ENCODE data around the gene MAFG. TPM values are rescaled to one million over a fixed set of nuclear protein-coding genes. Genes with fewer than 3 reads are reported as not detected.
A peak's percentile ranks its signal among the peaks of the same experiment; 100 is the strongest.

MAFG gene
- total RNA-seq, 1 donor from 2014 or later: 35.8 TPM

DNA sequence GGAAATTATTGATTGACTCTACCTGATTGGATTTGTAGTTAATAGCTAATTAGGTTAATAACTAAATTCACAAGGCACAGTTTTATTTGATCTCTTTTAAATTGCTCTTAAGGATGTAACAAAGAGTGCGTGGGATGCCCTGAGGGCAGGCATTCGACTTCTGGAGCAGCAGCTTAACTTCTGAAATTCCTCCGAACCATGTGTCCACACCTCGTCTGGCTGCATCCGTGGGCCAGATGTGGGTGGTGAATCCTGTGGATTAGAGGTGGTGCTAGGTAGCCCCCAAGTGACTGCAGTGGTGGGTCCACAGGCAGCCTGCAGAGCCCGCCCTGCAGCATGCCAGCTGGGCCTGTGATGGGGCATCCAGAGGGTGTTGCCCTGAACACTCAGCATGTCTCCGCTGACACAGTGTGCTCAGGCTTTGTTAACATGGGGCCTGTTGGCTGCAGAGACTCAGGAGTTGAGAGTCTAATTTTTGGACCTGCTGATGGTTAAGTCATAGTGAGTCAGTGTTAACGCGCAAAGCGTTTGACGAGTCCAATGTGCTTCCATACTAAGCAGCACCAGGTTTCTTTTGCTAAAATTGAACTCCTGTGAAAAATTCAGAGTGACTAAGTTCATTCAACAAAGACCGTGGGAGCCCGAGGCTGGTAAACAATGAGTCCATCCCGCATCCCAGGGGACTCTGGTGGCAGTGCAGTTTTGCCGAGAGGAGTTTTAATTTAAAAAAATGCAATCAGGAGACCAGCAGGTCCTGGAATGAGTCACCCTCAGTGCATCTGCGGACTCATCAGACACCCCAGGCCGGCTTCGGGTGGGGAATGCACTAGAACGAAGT, 29.3 kb downstream of the MAFG start:
- Histone ChIP-seq H3K36me3 (ENCODE audit: insufficient read depth, low read length) (peaks cover 4% of the 10 kb centered on the region), H2AFZ (ENCODE audit: low read depth, low read length) (no peak overlapping the region), H3K4me3 (ENCODE audit: insufficient read depth, low read depth, low read length) (no peak overlapping the region), H3K9ac (ENCODE audit: low read length) (peak overlapping the region; percentile 81), H4K20me1 (ENCODE audit: insufficient read depth, low read length) (peaks cover 17% of the 10 kb centered on the region), H3K4me2 (ENCODE audit: low read length) (peak overlapping the region; percentile 70), H3K4me1 (ENCODE audit: insufficient read depth, low read length) (peaks cover 32% of the 10 kb centered on the region), H3K27me3 (ENCODE audit: insufficient read depth, low read length) (no peaks in the 10 kb centered on the region), H3K79me2 (ENCODE audit: insufficient read depth, low read length) (peaks cover 28% of the 10 kb centered on the region), H3K27ac (ENCODE audit: low read depth, low read length) (peak overlapping the region; percentile 95), H3K9me3 (ENCODE audit: insufficient read depth, low read depth, low read length) (no peaks in the 10 kb centered on the region)
- TF ChIP-seq, protein P1, sequence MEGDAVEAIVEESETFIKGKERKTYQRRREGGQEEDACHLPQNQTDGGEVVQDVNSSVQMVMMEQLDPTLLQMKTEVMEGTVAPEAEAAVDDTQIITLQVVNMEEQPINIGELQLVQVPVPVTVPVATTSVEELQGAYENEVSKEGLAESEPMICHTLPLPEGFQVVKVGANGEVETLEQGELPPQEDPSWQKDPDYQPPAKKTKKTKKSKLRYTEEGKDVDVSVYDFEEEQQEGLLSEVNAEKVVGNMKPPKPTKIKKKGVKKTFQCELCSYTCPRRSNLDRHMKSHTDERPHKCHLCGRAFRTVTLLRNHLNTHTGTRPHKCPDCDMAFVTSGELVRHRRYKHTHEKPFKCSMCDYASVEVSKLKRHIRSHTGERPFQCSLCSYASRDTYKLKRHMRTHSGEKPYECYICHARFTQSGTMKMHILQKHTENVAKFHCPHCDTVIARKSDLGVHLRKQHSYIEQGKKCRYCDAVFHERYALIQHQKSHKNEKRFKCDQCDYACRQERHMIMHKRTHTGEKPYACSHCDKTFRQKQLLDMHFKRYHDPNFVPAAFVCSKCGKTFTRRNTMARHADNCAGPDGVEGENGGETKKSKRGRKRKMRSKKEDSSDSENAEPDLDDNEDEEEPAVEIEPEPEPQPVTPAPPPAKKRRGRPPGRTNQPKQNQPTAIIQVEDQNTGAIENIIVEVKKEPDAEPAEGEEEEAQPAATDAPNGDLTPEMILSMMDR (IDR thresholded peaks at IDR 0.05; ENCODE audit: insufficient read depth, low read depth, low read length): no peak
- no peak for TF ChIP-seq EZH2 (IDR thresholded peaks at IDR 0.05; ENCODE audit: insufficient read depth, low read length)
- Mint-ChIP-seq H3K27ac (ENCODE audit: unreplicated experiment) (peak overlapping the region; percentile 78), H3K9me3 (ENCODE audit: unreplicated experiment) (no peaks in the 10 kb centered on the region), H3K36me3 (ENCODE audit: low read depth, unreplicated experiment) (peaks cover 13% of the 10 kb centered on the region), H3K4me3 (ENCODE audit: unreplicated experiment) (peak overlapping the region; percentile 34), H3K4me1 (ENCODE audit: low read depth, unreplicated experiment) (peaks cover 12% of the 10 kb centered on the region), H3K27me3 (ENCODE audit: low read depth, unreplicated experiment) (no peaks in the 10 kb centered on the region)
- FAIRE-seq (peak; percentile 82), DNase-seq (ENCODE audit: low read depth) (peak; percentile 93)

- Mint-ChIP-seq H3K36me3 (ENCODE audit: low read depth, unreplicated experiment) (peaks cover 10% of the 10 kb centered on the region), H3K4me1 (ENCODE audit: low read depth, unreplicated experiment) (peaks cover 14% of the 10 kb centered on the region), H3K27me3 (ENCODE audit: low read depth, unreplicated experiment) (no peaks in the 10 kb centered on the region), H3K9me3 (ENCODE audit: unreplicated experiment) (no peaks in the 10 kb centered on the region), H3K4me3 (ENCODE audit: unreplicated experiment) (no peak overlapping the region), H3K27ac (ENCODE audit: unreplicated experiment) (no peak overlapping the region)
- TF ChIP-seq, protein P1 (IDR thresholded peaks at IDR 0.05; ENCODE audit: insufficient read depth, low read depth, low read length): no peak
- TF ChIP-seq EZH2 (IDR thresholded peaks at IDR 0.05; ENCODE audit: insufficient read depth, low read length): no peak
- Histone ChIP-seq H3K79me2 (ENCODE audit: insufficient read depth, low read length) (peaks cover 46% of the 10 kb centered on the region), H3K4me3 (ENCODE audit: insufficient read depth, low read depth, low read length) (no peak overlapping the region), H3K27ac (ENCODE audit: low read depth, low read length) (no peak overlapping the region), H3K4me2 (ENCODE audit: low read length) (no peak overlapping the region), H2AFZ (ENCODE audit: low read depth, low read length) (no peak overlapping the region), H3K36me3 (ENCODE audit: insufficient read depth, low read length) (peaks cover 4% of the 10 kb centered on the region), H3K9ac (ENCODE audit: low read length) (no peak overlapping the region), H3K9me3 (ENCODE audit: insufficient read depth, low read depth, low read length) (no peaks in the 10 kb centered on the region), H3K4me1 (ENCODE audit: insufficient read depth, low read length) (peaks cover 32% of the 10 kb centered on the region), H3K27me3 (ENCODE audit: insufficient read depth, low read length) (no peaks in the 10 kb centered on the region), H4K20me1 (ENCODE audit: insufficient read depth, low read length) (peaks cover 18% of the 10 kb centered on the region)
- no peak for DNase-seq (ENCODE audit: low read depth)
- FAIRE-seq: no peak
Measured at GRCh38 chr17:81895400-81895799, 32.1 kb downstream of the MAFG start.

GRCh38 chr17:81891303-81891552, 36.3 kb downstream of the MAFG start:
- Histone ChIP-seq H4K20me1 (ENCODE audit: insufficient read depth, low read length) (peaks cover 40% of the 10 kb centered on the region), H3K79me2 (ENCODE audit: insufficient read depth, low read length) (peaks cover 76% of the 10 kb centered on the region), H3K27ac (ENCODE audit: low read depth, low read length) (peak overlapping the region; percentile 92), H3K36me3 (ENCODE audit: insufficient read depth, low read length) (peaks cover 28% of the 10 kb centered on the region), H3K4me1 (ENCODE audit: insufficient read depth, low read length) (peaks cover 20% of the 10 kb centered on the region), H3K9me3 (ENCODE audit: insufficient read depth, low read depth, low read length) (no peaks in the 10 kb centered on the region), H3K9ac (ENCODE audit: low read length) (peak overlapping the region; percentile 97), H3K27me3 (ENCODE audit: insufficient read depth, low read length) (no peaks in the 10 kb centered on the region), H2AFZ (ENCODE audit: low read depth, low read length) (no peak overlapping the region), H3K4me2 (ENCODE audit: low read length) (peak overlapping the region; percentile 99), H3K4me3 (ENCODE audit: insufficient read depth, low read depth, low read length) (peak overlapping the region; percentile 93)
- DNase-seq (ENCODE audit: low read depth): no peak
- TF ChIP-seq, protein P1 (IDR thresholded peaks at IDR 0.05; ENCODE audit: insufficient read depth, low read depth, low read length): no peak
- TF ChIP-seq EZH2 (IDR thresholded peaks at IDR 0.05; ENCODE audit: insufficient read depth, low read length): no peak
- Mint-ChIP-seq H3K4me1 (ENCODE audit: low read depth, unreplicated experiment) (peaks cover 16% of the 10 kb centered on the region), H3K36me3 (ENCODE audit: low read depth, unreplicated experiment) (peaks cover 11% of the 10 kb centered on the region), H3K27me3 (ENCODE audit: low read depth, unreplicated experiment) (no peaks in the 10 kb centered on the region), H3K27ac (ENCODE audit: unreplicated experiment) (peak overlapping the region; percentile 80), H3K4me3 (ENCODE audit: unreplicated experiment) (peak overlapping the region; percentile 91), H3K9me3 (ENCODE audit: unreplicated experiment) (no peaks in the 10 kb centered on the region)
- FAIRE-seq: no peak

Measured in astrocyte (in vitro differentiated cells and primary cell).